HEK293 (cell line): ENCODE measurements around the gene DICER1.

Experiments used
- SP3 ChIP-seq: fragments of 450-650 bp; formaldehyde crosslinking; IDR thresholded peaks from 2 replicates; pipeline ENCODE4 v1.5.1; 2016; ENCODE audit warnings: missing biosample characterization, missing genetic modification characterization
- ZNF146 ChIP-seq: fragments of 450-650 bp; formaldehyde crosslinking; IDR thresholded peaks from 2 replicates; pipeline ENCODE4 v1.5.1; 2016; ENCODE audit warnings: missing biosample characterization, missing genetic modification characterization
- ZNF416 ChIP-seq: fragments of 450-650 bp; formaldehyde crosslinking; IDR thresholded peaks from 2 replicates; pipeline ENCODE4 v1.5.1; 2016; ENCODE audit warnings: missing biosample characterization, missing genetic modification characterization
- ZNF704 ChIP-seq: fragments of 450-650 bp; formaldehyde crosslinking; IDR thresholded peaks from 2 replicates; pipeline ENCODE4 v1.5.1; 2016; ENCODE audit warnings: missing biosample characterization, missing genetic modification characterization
- ZNF768 ChIP-seq: fragments of 450-650 bp; formaldehyde crosslinking; IDR thresholded peaks from 2 replicates; pipeline ENCODE4 v1.5.1; 2018; ENCODE audit warnings: missing biosample characterization, mild to moderate bottlenecking, missing genetic modification characterization

DNA sequence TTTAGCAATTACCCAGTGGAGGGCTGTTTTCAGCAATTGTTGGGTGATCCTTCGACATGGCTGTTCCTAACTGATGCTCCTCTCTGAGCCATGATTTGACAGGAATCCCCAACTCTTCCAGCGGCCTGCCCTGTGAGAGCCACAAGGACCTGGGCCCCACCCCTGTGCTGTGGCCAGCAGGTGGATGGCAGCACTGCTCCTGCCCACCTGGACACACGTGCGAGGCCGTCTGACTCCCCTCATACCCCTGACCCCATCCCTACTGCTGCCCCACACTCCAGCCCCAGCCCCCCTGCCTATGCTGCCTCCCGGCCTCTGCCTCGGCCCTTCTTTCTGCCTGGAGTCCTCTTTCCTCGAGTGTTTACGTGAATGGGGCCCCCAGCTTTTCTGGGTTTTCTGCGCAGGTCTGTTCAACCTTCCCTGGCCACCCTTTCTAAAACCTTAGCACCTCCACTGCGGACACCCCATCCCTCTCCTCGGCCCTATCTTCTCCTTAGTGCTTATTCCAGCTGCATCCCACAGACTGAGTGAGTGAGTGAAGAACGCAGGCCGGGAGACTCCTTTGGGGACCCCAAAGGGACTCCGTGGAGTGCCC is 111.4 kb downstream of the DICER1 start:
- TF ChIP-seq ZNF768 (tag by site-specific recombination): no peak
- no peak for TF ChIP-seq ZNF146
- no peak for TF ChIP-seq SP3 (tag by site-specific recombination)
- no peak for TF ChIP-seq ZNF704 (tag by site-specific recombination)
- no peak for TF ChIP-seq ZNF416 (tag by site-specific recombination)
